ENCODE measurements around the gene KAZALD1. TPM values are rescaled to one million over a fixed set of nuclear protein-coding genes. Genes with fewer than 3 reads are reported as not detected.

Gene KAZALD1
- total RNA-seq, 4 donors from 2014 or later: 2.2 to 6.1 (median 2.7) TPM

GRCh38 chr10:101103430-101103829 is 41.6 kb downstream of the KAZALD1 start:
- 60 to 81% methylated on average over 2 of the region's 2 CpGs for WGBS, 2 donors
- TF ChIP-seq CTCF (IDR thresholded peaks at IDR 0.05) (no peak), POLR2A (IDR thresholded peaks at IDR 0.05) (no peak)
- H3K4me3 ChIP-seq (ENCODE audit: low read depth, poor library complexity, severe bottlenecking): no peak overlapping the region
- DNase-seq (ENCODE audit: low spot score in 2 of 2): no peak
- intact Hi-C loops (cut with DNase I; ENCODE audit: low total_unique reads): no loop called here

GRCh38 chr10:101106351-101106750 is 44.6 kb downstream of the KAZALD1 start:
- no peak overlapping the region for H3K4me3 ChIP-seq (ENCODE audit: low read depth, poor library complexity, severe bottlenecking)
- 71 to 76% methylated on average over 6 of the region's 6 CpGs for WGBS, 2 donors
- intact Hi-C loops (cut with DNase I; ENCODE audit: low total_unique reads): no loop called here
- DNase-seq (ENCODE audit: low spot score in 2 of 2): no peak
- TF ChIP-seq POLR2A (IDR thresholded peaks at IDR 0.05) (no peak), CTCF (IDR thresholded peaks at IDR 0.05) (no peak)

- H3K4me3 ChIP-seq (ENCODE audit: low read depth, poor library complexity, severe bottlenecking): no peak overlapping the region
- intact Hi-C loops (cut with DNase I; ENCODE audit: low total_unique reads): no loop called here
- no peak for DNase-seq (ENCODE audit: low spot score in 2 of 2)
- WGBS, 2 donors: 96 to 98% methylated on average over 4 to 5 of the region's 5 CpGs
- TF ChIP-seq POLR2A (IDR thresholded peaks at IDR 0.05): no peak
- TF ChIP-seq CTCF (IDR thresholded peaks at IDR 0.05): no peak
Measured at GRCh38 chr10:101107771-101108170, 46.0 kb downstream of the KAZALD1 start.

GRCh38 chr10:101110856-101111523 is 49.2 kb downstream of the KAZALD1 start:
- 22 to 35% methylated on average over 6 of the region's 6 CpGs for WGBS, 2 donors
- intact Hi-C loops (cut with DNase I; ENCODE audit: low total_unique reads): no loop called here

GRCh38 chr10:101111547-101111946 is 49.8 kb downstream of the KAZALD1 start:
- intact Hi-C loops (cut with DNase I; ENCODE audit: low total_unique reads): no loop called here
- 62 to 63% methylated on average over 8 of the region's 8 CpGs for WGBS, 2 donors
- no peak overlapping the region for H3K4me3 ChIP-seq (ENCODE audit: low read depth, poor library complexity, severe bottlenecking)
- no peak for DNase-seq (ENCODE audit: low spot score in 2 of 2)
- no peak for TF ChIP-seq CTCF (IDR thresholded peaks at IDR 0.05)

More at GRCh38 chr10:101110856-101111523, 49.2 kb downstream of the KAZALD1 start:
- H3K4me3 ChIP-seq (ENCODE audit: low read depth, poor library complexity, severe bottlenecking): no peak overlapping the region
- TF ChIP-seq CTCF (IDR thresholded peaks at IDR 0.05) (no peak), POLR2A (IDR thresholded peaks at IDR 0.05) (no peak)
- DNase-seq (ENCODE audit: low spot score in 2 of 2): no peak

Data from lower leg skin (tissue), 4 donors.